C4-2B (cell line): ENCODE data around the gene TOR4A.

ENCODE experiments used
- CTCF ChIP-seq: fragments of 450-650 bp; conservative IDR thresholded peaks from 2 replicates; pipeline ENCODE4 v1.5.1; 2017; ENCODE audit warnings: mild to moderate bottlenecking
- ZFX ChIP-seq: fragments of 450-650 bp; IDR thresholded peaks from 2 replicates; pipeline ENCODE4 v1.6.1; 2017

DNA sequence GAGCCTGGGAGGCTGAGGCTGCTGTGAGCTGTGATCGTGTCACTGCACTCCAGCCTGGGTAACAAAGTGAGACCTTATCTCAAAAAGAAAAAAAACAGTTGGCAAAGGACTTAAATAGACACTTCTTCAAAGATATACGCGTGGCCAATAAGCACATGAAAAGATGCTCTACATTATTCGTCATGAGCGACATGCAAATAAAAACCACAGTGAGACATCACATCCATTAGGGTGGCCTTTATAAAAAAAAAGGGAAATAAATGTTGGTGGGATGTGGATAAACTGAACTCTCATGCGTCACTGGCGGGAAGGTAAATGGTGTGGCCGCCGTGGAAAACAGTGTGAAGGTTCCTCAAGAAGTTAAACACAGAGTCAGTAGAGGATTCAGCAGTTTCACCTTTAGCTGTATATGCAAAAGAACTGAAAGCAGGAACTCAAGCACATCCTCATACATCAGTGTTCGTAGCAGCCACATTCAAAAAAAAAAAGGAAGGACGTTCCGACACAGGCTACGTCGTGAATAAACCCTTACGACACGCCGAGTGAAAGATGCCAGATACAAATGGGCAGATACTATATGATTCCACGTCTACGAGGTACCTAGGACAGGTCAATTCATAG is 49.0 kb downstream of the TOR4A start:
- TF ChIP-seq CTCF (no peak), ZFX (no peak)
